HG03060 (cell line): ENCODE results near the gene SMAP2.

Experiments
- ATAC-seq: cut with Tn5 transposase; IDR thresholded peaks from one replicate; pipeline ENCODE4 v1.9.1; 2021; ENCODE audit warnings: low read depth, moderate number of reproducible peaks; ENCODE audit not compliant: unreplicated experiment

SMAP2 gene

GRCh38 chr1:40462956-40463590, 89.5 kb downstream of the SMAP2 start:
- ATAC-seq, result no peak

- ATAC-seq, result no peak
Measured at GRCh38 chr1:40469327-40469726, 95.8 kb downstream of the SMAP2 start.
